BE2C (cell line): Measurements from ENCODE around the gene NPAS2.

ENCODE experiments used
- DNase-seq: peaks from one replicate; pipeline ENCODE4 v3.0.0-alpha.2; 2020
- H3K27me3 ChIP-seq: fragments of 250-450 bp; sonication (Bioruptor Pico); 2 replicates; pipeline ENCODE4 v1.5.1; 2020; ENCODE audit warnings: mild to moderate bottlenecking
- H3K36me3 ChIP-seq: fragments of 250-450 bp; sonication (Bioruptor Pico); 2 replicates; pipeline ENCODE4 v1.5.1; 2020; ENCODE audit warnings: mild to moderate bottlenecking
- H3K4me1 ChIP-seq: fragments of 250-450 bp; sonication (Bioruptor Pico); 2 replicates; pipeline ENCODE4 v1.5.1; 2020
- H3K4me3 ChIP-seq: 2 replicates; pipeline ENCODE4 v1.5.1; 2011; ENCODE audit warnings: low read depth, low read length
- H3K9me3 ChIP-seq: fragments of 250-450 bp; sonication (Bioruptor Pico); 2 replicates; pipeline ENCODE4 v1.5.1; 2020
- TF ChIP-seq, protein P1 (sequence below): IDR thresholded peaks from 2 replicates; pipeline ENCODE4 v1.5.1; 2012; ENCODE audit warnings: mild to moderate bottlenecking, low read depth, low read length

NPAS2 gene

GRCh38 chr2:100855084-100855483 lies 35.1 kb downstream of the NPAS2 start:
- TF ChIP-seq, protein P1, sequence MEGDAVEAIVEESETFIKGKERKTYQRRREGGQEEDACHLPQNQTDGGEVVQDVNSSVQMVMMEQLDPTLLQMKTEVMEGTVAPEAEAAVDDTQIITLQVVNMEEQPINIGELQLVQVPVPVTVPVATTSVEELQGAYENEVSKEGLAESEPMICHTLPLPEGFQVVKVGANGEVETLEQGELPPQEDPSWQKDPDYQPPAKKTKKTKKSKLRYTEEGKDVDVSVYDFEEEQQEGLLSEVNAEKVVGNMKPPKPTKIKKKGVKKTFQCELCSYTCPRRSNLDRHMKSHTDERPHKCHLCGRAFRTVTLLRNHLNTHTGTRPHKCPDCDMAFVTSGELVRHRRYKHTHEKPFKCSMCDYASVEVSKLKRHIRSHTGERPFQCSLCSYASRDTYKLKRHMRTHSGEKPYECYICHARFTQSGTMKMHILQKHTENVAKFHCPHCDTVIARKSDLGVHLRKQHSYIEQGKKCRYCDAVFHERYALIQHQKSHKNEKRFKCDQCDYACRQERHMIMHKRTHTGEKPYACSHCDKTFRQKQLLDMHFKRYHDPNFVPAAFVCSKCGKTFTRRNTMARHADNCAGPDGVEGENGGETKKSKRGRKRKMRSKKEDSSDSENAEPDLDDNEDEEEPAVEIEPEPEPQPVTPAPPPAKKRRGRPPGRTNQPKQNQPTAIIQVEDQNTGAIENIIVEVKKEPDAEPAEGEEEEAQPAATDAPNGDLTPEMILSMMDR: no peak
- H3K27me3 ChIP-seq: no peaks in the 10 kb centered on the region
- no peak overlapping the region for H3K4me3 ChIP-seq
- H3K4me1 ChIP-seq: no peaks in the 10 kb centered on the region
- no peaks in the 10 kb centered on the region for H3K36me3 ChIP-seq
- DNase-seq: no peak
- H3K9me3 ChIP-seq: no peaks in the 10 kb centered on the region

- no peak overlapping the region for H3K4me3 ChIP-seq
- TF ChIP-seq, protein P1: no peak
- H3K4me1 ChIP-seq: no peaks in the 10 kb centered on the region
- no peaks in the 10 kb centered on the region for H3K9me3 ChIP-seq
- H3K36me3 ChIP-seq: no peaks in the 10 kb centered on the region
- no peak for DNase-seq
- no peaks in the 10 kb centered on the region for H3K27me3 ChIP-seq
These were observed 35.7 kb downstream of the NPAS2 start for GRCh38 chr2:100855606-100856005.

DNA sequence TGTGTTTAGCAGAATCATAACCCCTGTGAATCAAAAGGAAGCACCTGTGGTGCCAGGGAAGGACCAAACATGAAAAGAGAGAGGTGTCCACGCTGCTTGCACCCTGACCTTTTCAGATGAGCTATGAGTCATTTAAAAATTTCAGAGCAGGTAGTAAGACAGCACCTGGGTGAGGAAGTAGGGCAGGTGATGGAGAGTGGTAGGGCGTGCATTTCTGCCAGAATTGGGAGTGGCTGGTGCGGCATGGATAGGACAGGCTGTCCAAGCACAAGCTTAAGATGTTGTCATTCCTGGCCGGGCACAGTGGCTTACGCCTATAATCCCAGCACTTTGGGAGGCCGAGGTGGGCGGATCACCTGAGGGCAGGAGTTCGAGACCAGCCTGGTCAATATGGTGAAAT lies 36.8 kb downstream of the NPAS2 start:
- DNase-seq: no peak
- no peaks in the 10 kb centered on the region for H3K9me3 ChIP-seq
- H3K27me3 ChIP-seq: no peaks in the 10 kb centered on the region
- H3K4me3 ChIP-seq: no peak overlapping the region
- TF ChIP-seq, protein P1: no peak
- no peaks in the 10 kb centered on the region for H3K4me1 ChIP-seq
- no peaks in the 10 kb centered on the region for H3K36me3 ChIP-seq

DNA sequence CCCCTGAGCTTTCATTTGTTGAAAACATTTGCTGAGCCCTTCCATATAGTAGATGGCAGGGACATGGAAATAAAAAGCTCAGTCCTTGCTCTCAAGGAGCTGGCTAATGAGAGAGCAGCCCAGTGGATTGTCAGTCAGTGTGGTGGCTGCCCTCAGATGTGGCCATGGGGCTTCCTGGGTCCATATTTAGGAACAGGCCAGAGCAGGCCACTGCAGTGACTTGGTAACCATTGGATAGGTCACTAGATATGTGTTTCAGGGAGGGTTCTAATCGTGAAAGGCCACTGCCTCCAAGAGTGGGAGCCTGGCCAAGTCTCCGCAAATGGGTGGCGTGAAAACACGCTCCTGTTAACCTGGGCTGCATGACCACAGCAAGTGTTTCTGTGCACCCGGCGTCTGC lies 37.4 kb downstream of the NPAS2 start:
- DNase-seq: no peak
- Histone ChIP-seq H3K36me3 (no peaks in the 10 kb centered on the region), H3K27me3 (peaks cover under 1% of the 10 kb centered on the region), H3K9me3 (no peaks in the 10 kb centered on the region), H3K4me1 (no peaks in the 10 kb centered on the region), H3K4me3 (no peak overlapping the region)
- TF ChIP-seq, protein P1: no peak

- TF ChIP-seq, protein P1: no peak
- Histone ChIP-seq H3K4me1 (no peaks in the 10 kb centered on the region), H3K9me3 (no peaks in the 10 kb centered on the region), H3K36me3 (no peaks in the 10 kb centered on the region), H3K27me3 (peaks cover 6% of the 10 kb centered on the region), H3K4me3 (no peak overlapping the region)
- DNase-seq: no peak
These were observed 38.0 kb downstream of the NPAS2 start for GRCh38 chr2:100857915-100858314.

GRCh38 chr2:100859902-100860301 lies 40.0 kb downstream of the NPAS2 start:
- Histone ChIP-seq H3K36me3 (no peaks in the 10 kb centered on the region), H3K4me1 (no peaks in the 10 kb centered on the region)
- TF ChIP-seq, protein P1: no peak

More at GRCh38 chr2:100859902-100860301, 40.0 kb downstream of the NPAS2 start:
- peaks cover 16% of the 10 kb centered on the region for H3K27me3 ChIP-seq
- no peaks in the 10 kb centered on the region for H3K9me3 ChIP-seq
- no peak for DNase-seq
- H3K4me3 ChIP-seq: no peak overlapping the region
